ENCODE measurements around the gene DOCK7. TPM values are rescaled to one million over a fixed set of nuclear protein-coding genes. Genes with fewer than 3 reads are reported as not detected.

The DOCK7 gene
- total and polyA plus RNA-seq, 2 of the 13 experiments (the other 11 are each of a cell fraction or from before 2014, with no cell fraction given), result 45.7 to 67.2 TPM

DNA sequence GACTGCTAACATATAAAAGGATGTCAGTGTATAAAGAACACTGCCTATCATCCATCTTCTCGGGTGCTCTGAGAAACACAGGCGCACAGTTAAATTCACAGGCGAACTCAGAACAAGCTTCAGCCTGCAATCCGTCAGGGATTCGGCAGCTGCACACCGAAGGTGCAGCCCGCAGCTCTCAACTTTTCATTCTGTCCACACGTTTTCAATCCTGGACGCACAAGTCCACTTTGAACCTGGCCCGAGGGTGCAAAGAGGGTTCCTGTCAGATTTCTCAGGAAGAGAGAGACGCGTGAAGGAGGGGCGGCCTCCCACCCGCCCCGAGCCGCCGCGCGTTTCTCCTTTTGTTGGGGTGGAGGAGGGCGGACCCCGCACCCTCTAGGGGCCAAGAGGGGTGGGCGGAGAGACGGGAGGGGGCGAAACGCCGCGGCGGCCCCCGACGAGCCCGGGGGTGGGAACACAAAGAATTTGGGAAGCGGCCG is 724 bp downstream of the DOCK7 start (continued):
- TF ChIP-seq, protein P1, sequence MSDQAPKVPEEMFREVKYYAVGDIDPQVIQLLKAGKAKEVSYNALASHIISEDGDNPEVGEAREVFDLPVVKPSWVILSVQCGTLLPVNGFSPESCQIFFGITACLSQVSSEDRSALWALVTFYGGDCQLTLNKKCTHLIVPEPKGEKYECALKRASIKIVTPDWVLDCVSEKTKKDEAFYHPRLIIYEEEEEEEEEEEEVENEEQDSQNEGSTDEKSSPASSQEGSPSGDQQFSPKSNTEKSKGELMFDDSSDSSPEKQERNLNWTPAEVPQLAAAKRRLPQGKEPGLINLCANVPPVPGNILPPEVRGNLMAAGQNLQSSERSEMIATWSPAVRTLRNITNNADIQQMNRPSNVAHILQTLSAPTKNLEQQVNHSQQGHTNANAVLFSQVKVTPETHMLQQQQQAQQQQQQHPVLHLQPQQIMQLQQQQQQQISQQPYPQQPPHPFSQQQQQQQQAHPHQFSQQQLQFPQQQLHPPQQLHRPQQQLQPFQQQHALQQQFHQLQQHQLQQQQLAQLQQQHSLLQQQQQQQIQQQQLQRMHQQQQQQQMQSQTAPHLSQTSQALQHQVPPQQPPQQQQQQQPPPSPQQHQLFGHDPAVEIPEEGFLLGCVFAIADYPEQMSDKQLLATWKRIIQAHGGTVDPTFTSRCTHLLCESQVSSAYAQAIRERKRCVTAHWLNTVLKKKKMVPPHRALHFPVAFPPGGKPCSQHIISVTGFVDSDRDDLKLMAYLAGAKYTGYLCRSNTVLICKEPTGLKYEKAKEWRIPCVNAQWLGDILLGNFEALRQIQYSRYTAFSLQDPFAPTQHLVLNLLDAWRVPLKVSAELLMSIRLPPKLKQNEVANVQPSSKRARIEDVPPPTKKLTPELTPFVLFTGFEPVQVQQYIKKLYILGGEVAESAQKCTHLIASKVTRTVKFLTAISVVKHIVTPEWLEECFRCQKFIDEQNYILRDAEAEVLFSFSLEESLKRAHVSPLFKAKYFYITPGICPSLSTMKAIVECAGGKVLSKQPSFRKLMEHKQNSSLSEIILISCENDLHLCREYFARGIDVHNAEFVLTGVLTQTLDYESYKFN (CRISPR knock-in tag; conservative IDR thresholded peaks at IDR 0.05), result peak; percentile 40; the same call in 1 of the 2 replicates
- no peak for TF ChIP-seq ZNF724P (CRISPR knock-in tag; IDR thresholded peaks at IDR 0.05; ENCODE audit: borderline replicate concordance)
- no peak; the same call in 1 of the 2 replicates for TF ChIP-seq KDM5B (CRISPR knock-in tag; IDR thresholded peaks at IDR 0.05; ENCODE audit: borderline replicate concordance)
- TF ChIP-seq, protein P2, sequence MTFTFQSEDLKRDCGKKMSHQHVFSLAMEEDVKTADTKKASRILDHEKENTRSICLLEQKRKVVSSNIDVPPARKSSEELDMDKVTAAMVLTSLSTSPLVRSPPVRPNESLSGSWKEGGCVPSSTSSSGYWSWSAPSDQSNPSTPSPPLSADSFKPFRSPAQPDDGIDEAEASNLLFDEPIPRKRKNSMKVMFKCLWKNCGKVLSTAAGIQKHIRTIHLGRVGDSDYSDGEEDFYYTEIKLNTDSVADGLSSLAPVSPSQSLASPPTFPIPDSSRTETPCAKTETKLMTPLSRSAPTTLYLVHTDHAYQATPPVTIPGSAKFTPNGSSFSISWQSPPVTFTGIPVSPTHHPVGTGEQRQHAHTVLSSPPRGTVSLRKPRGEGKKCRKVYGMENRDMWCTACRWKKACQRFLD (CRISPR knock-in tag; IDR thresholded peaks at IDR 0.05; ENCODE audit: borderline replicate concordance), result no peak
- TF ChIP-seq GFI1 (CRISPR knock-in tag; IDR thresholded peaks at IDR 0.05; ENCODE audit: borderline replicate concordance), result no peak
- no peak for TF ChIP-seq ZNF329 (CRISPR knock-in tag; IDR thresholded peaks at IDR 0.05; ENCODE audit: low read depth)
- TF ChIP-seq ZNF589 (CRISPR knock-in tag; conservative IDR thresholded peaks at IDR 0.05), result peak; percentile 48; the same call in 1 of the 2 replicates
- TF ChIP-seq, protein P3, sequence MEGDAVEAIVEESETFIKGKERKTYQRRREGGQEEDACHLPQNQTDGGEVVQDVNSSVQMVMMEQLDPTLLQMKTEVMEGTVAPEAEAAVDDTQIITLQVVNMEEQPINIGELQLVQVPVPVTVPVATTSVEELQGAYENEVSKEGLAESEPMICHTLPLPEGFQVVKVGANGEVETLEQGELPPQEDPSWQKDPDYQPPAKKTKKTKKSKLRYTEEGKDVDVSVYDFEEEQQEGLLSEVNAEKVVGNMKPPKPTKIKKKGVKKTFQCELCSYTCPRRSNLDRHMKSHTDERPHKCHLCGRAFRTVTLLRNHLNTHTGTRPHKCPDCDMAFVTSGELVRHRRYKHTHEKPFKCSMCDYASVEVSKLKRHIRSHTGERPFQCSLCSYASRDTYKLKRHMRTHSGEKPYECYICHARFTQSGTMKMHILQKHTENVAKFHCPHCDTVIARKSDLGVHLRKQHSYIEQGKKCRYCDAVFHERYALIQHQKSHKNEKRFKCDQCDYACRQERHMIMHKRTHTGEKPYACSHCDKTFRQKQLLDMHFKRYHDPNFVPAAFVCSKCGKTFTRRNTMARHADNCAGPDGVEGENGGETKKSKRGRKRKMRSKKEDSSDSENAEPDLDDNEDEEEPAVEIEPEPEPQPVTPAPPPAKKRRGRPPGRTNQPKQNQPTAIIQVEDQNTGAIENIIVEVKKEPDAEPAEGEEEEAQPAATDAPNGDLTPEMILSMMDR (CRISPR knock-in tag; IDR thresholded peaks at IDR 0.05), result no peak
- TF ChIP-seq, protein P4, sequence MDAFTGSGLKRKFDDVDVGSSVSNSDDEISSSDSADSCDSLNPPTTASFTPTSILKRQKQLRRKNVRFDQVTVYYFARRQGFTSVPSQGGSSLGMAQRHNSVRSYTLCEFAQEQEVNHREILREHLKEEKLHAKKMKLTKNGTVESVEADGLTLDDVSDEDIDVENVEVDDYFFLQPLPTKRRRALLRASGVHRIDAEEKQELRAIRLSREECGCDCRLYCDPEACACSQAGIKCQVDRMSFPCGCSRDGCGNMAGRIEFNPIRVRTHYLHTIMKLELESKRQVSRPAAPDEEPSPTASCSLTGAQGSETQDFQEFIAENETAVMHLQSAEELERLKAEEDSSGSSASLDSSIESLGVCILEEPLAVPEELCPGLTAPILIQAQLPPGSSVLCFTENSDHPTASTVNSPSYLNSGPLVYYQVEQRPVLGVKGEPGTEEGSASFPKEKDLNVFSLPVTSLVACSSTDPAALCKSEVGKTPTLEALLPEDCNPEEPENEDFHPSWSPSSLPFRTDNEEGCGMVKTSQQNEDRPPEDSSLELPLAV (CRISPR knock-in tag; conservative IDR thresholded peaks at IDR 0.05; ENCODE audit: low read depth), result no peak
- TF ChIP-seq SAP130 (CRISPR knock-in tag; IDR thresholded peaks at IDR 0.05; ENCODE audit: low read depth), result peak; percentile 74
- no peak for TF ChIP-seq ZNF616 (CRISPR knock-in tag; IDR thresholded peaks at IDR 0.05; ENCODE audit: low read depth)
- TF ChIP-seq, protein P5, sequence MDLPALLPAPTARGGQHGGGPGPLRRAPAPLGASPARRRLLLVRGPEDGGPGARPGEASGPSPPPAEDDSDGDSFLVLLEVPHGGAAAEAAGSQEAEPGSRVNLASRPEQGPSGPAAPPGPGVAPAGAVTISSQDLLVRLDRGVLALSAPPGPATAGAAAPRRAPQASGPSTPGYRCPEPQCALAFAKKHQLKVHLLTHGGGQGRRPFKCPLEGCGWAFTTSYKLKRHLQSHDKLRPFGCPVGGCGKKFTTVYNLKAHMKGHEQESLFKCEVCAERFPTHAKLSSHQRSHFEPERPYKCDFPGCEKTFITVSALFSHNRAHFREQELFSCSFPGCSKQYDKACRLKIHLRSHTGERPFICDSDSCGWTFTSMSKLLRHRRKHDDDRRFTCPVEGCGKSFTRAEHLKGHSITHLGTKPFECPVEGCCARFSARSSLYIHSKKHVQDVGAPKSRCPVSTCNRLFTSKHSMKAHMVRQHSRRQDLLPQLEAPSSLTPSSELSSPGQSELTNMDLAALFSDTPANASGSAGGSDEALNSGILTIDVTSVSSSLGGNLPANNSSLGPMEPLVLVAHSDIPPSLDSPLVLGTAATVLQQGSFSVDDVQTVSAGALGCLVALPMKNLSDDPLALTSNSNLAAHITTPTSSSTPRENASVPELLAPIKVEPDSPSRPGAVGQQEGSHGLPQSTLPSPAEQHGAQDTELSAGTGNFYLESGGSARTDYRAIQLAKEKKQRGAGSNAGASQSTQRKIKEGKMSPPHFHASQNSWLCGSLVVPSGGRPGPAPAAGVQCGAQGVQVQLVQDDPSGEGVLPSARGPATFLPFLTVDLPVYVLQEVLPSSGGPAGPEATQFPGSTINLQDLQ (CRISPR knock-in tag; IDR thresholded peaks at IDR 0.05), result no peak

All from HepG2 (cell line).